DMS53 (cell line): ENCODE measurements around the gene METAP1.
"Not testable (repeated sequence)": the region's sequence is repeated elsewhere in the genome, so short reads cannot be mapped to it uniquely, and the experiment has no call there.

ENCODE experiments used
- DNase-seq: peaks from one replicate; lab custom pipeline; 2025; lab: John Stamatoyannopoulos, UW

METAP1 gene

DNA sequence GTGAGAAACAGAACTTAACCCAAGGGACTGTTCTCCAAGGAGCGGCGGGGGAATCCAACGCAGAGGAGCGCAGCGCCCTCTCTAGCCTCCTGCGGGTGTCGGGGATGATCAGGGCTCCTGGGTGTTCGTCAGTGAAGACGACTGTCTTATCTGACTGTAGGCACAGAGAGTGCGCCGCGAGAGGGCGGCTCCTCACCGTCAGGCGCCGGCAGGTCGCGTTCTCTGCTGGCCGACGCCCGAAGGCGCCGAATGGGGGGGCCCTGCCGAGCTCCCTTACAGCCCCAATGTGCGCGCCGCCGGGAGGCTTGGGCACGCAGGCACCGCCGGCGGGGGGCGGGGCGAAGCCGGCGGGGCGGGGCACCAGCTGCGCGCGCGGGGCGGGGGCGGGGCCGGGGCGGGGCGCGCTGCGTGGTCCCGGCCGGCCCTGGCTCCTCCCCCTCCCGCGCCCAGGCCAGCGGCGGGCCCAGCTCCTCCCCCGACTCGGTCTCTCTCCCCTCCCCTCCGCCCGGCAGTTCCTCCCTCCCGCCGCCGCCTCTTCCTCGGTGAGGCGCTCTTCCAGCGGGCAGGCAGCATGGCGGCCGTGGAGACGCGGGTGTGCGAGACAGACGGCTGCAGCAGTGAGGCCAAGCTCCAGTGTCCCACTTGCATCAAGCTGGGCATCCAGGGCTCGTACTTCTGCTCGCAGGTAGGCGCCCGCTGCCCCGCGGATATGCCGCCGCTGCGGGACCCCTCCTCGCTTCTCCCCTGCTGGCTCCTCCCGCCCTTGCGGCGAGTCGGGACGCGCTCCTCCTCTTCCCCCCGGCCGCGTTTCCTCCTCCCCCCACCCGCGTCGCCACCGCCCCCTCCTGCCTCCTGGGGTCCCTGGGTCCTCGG is at the start of gene METAP1:
METAP1 (plus strand) TSS at position 539 of the 873 bp plus-strand sequence; CDS start at position 572, 33 bp downstream.
- DNase-seq: peak; percentile 97

GRCh38 chr4:98946359-98946758 is 49.2 kb upstream of the METAP1 start:
- DNase-seq: no peak

- no peak for DNase-seq
These were observed 44.6 kb upstream of the METAP1 start for GRCh38 chr4:98950925-98951324.

DNA sequence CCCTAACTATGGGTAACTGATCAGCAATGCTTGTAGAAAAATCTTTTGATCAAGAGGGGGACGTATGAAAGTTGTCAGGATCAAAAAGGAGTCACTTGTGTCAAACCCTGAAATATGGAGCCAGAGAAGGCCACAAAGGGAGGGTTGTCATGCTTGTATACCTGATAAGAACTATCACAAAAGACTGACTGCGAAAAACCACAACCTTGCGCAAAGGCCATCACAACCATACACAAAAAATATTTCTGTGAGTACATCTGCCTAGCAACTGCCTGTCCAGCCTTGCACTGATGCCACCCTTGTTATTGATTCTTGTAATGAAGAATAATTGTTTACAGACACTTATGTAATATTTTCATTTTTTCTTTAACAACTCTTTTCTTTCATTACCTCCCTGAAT is 43.8 kb upstream of the METAP1 start:
- no peak for DNase-seq

DNA sequence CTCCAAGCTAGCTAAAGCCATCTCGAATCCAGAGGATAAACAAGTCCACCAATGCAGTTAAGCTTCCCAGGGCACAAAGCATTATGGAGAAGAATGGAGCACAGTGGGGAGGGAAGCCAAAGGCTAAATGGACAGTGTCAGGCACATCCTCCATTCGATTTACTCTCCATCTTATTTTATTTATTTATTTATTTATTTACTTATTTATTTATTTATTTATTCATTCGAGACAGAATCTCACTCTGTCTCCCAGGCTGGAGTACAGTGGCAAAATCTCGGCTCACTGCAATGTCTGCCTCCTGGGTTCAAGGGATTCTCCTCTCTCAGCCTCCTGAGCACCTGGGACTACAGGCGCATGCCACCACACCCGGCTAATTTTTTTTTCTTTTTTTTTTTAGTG is 40.3 kb upstream of the METAP1 start:
- no peak for DNase-seq

DNA sequence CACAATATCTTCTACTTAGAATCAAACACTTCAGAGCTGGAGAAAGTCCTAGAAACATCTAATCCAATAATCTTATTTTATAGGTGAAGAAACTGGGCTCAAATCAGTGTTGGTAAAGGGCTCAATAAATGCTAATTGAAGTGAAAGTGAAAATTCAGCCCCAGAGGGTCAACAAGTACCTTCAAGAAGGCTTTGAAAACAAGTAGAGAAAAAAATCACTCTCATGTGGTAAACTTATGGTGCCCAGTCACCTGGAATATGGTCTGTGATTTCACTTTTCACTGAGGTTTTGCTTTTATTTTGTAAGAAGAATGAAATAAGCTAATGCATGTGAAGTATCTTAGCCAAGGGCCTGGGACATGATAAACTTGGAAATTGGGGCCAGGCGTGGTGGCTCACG is 37.5 kb upstream of the METAP1 start:
- DNase-seq: no peak

- no peak for DNase-seq
These were observed 36.1 kb upstream of the METAP1 start for GRCh38 chr4:98959411-98959810.

- no peak for DNase-seq
These were observed 33.8 kb upstream of the METAP1 start for GRCh38 chr4:98961770-98962169.

GRCh38 chr4:98963538-98964433 is 31.7 kb upstream of the METAP1 start:
- no peak for DNase-seq

DNA sequence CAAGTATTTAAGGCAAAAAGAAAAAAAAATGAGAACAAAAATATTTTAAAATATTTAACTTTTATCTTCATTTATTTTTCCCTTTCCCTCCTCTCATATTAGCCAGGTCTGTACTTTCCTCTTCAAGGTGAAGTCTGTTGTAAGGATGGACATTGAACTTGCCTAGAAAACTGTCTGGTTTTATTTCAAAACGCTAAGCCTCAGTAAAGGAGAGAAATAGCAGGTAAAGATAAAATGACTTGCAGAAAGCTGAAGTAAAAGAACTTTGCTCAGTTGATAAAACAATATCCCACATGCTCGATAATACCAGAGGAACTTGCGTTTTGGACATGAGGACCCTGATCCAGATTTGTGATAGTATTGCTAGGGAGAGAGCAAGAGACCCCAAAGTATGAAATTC is 28.6 kb upstream of the METAP1 start:
- DNase-seq: no peak

- no peak for DNase-seq
These were observed 27.7 kb upstream of the METAP1 start for GRCh38 chr4:98967786-98968329.

GRCh38 chr4:98969878-98970785 is 25.4 kb upstream of the METAP1 start:
- DNase-seq: no peak

GRCh38 chr4:98976716-98977115 is 18.8 kb upstream of the METAP1 start:
- no peak for DNase-seq

DNA sequence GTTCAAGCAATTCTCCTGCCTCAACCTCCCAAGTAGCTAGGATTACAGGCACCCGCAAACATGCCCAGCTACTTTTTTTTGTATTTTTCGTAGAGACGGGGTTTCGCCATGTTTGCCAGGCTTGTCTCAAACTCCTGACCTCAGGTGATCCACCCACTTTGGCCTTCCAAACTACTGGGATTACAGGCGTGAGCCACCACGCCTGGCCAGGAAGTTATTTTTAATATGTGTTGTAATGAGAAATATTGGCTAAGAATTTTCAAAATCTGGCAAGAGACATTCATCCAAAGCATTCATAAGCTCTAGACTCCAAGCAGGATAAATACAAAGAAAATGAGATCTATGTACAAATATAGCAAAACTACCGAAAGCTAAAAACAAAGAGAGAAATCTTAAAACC is 18.0 kb upstream of the METAP1 start:
- DNase-seq: no peak

GRCh38 chr4:98987720-98988119 is 7.8 kb upstream of the METAP1 start:
- no peak for DNase-seq

GRCh38 chr4:98992835-98993234 is 2.7 kb upstream of the METAP1 start:
- not testable (repeated sequence) for DNase-seq

DNA sequence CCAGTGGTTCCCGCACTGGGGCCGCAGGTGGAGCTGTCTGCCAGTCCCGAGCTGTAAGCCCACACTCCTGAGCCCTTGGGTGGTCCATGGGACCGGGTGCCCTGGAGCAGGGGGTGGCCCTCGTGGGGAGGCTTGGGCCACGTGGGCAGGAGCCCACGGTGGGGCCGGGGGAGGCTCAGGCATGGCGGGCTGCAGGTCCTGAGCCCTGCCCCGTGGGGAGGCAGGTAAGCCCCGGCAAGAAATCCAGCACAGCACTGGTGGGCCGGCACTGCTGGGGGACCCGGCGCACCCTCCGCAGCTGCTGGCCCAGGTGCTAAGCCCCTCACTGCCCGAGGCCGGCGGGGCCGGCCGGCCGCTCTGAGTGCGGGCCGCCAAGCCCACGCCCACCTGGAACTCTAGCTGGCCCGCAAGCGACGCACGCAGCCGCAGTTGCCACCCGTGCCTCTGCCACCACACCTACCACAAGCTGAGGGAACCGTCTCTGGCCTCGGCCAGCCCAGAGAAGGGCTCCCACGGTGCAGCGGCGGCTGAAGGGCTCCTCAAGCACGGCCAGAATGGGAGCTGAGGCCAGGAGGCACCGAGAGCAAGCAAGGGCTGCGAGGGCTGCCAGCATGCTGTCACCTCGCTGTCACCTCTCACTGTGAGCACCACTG is 2.0 kb upstream of the METAP1 start:
- no peak for DNase-seq

- no peak for DNase-seq
These were observed 893 bp upstream of the METAP1 start for GRCh38 chr4:98994474-98995182.

DNA sequence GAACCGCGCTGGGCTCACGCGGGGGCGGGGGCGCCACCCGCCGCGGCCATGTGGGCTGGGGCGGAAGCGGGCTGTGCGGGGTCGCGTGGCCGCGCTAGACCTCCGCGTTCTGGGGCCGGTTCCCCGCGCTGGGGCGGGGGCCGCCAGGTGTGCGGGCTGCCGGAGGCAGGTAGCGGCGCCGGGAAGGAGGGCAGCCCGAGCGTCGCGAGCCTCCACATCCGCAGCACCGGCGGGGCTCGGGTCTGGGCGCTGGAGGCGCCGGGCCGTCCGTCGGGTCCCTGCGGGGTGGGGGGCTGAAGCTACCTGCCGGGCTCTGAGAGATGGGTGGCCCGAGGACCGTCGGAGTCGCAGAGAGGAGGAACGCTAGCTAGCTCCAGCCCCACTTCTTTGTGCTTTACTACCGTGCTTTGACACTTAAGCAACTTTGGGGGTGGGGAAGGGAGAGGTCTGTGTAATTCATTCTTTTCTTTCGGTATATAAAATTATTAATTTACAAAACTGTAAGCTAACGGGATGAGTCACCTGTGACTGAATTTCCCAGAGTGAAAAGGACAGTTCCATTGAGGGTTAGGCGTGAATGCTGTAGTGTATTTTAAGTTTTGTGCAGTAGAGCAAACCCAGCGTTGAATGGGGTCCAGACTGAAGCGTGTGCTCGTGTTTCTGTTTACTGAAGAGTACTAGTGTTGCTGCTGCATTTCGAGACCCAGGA is 689 bp downstream of the METAP1 start:
- peak; percentile 55 for DNase-seq

GRCh38 chr4:98996765-98997068 is 1.2 kb downstream of the METAP1 start:
- DNase-seq: no peak
